Esophagus (tissue), 2 donors: ENCODE measurements around the gene SLFNL1. TPM values are rescaled to one million over a fixed set of nuclear protein-coding genes. Genes with fewer than 3 reads are reported as not detected.

Experiments used
- H3K27ac ChIP-seq, 2 donors: one replicate each; pipeline ENCODE4 v1.5.1; 2013; ENCODE audit warnings: low read depth in 2 of 2, mild to moderate bottlenecking in 2 of 2, inconsistent platforms in 1 of 2, low read length in 1 of 2, moderate library complexity in 1 of 2
- H3K27me3 ChIP-seq, 2 donors: one replicate each; pipeline ENCODE4 v1.6.1; 2013; ENCODE audit warnings: low read length in 2 of 2, control low read depth in 1 of 2, mild to moderate bottlenecking in 1 of 2; ENCODE audit not compliant: insufficient read depth in 2 of 2, control insufficient read depth in 1 of 2
- H3K36me3 ChIP-seq, 2 donors: one replicate each; pipeline ENCODE4 v1.6.1; 2013; ENCODE audit warnings: low read length in 1 of 2; ENCODE audit not compliant: control insufficient read depth in 2 of 2, insufficient read depth in 2 of 2
- H3K4me1 ChIP-seq, 2 donors: one replicate each; pipeline ENCODE4 v1.6.1; 2013; ENCODE audit warnings: low read length in 1 of 2; ENCODE audit not compliant: control insufficient read depth in 2 of 2, insufficient read depth in 2 of 2
- H3K4me3 ChIP-seq, 2 donors: one replicate each; pipeline ENCODE4 v1.5.1; 2013; ENCODE audit warnings: low read length in 2 of 2, mild to moderate bottlenecking in 2 of 2, low read depth in 1 of 2, moderate library complexity in 1 of 2
- H3K9me3 ChIP-seq, 2 donors: one replicate each; pipeline ENCODE4 v1.6.1; 2013; ENCODE audit warnings: mild to moderate bottlenecking in 2 of 2, low read depth in 1 of 2, low read length in 1 of 2, moderate library complexity in 1 of 2; ENCODE audit not compliant: control insufficient read depth in 2 of 2, insufficient read depth in 1 of 2
- WGBS, 2 donors: extraction: QIAGEN DNeasy Blood & Tissue Kit; methylation state at CpG; one replicate each; pipeline ENCODE4 v1.1.7; 2013; 5-methylcytosine and 5-hydroxymethylcytosine counted together
- polyA plus RNA-seq, 2 donors: library from polyadenylated mRNA; stranded (reverse); fragments of 200-250 nt; gene quantifications; one replicate each; pipeline ENCODE4 v1.2.3, GENCODE V29; 2013
- donor health status: healthy with polysubstance abuse.
- donor health status: Bipolar disorder and iron deficiency.

The SLFNL1 gene
- polyA plus RNA-seq, 2 donors: 0.08 to 0.16 TPM

GRCh38 chr1:40977716-40978115 lies 43.8 kb downstream of the SLFNL1 start:
- Histone ChIP-seq H3K36me3 (no peaks in the 10 kb centered on the region), H3K27ac (no peak overlapping the region), H3K27me3 (no peaks in the 10 kb centered on the region), H3K9me3 (no peaks in the 10 kb centered on the region), H3K4me3 (no peak overlapping the region), H3K4me1 (peaks cover 2 to 8% of the 10 kb centered on the region in 2 donors)
- 100% methylated on average over 1 of the region's 1 CpG for WGBS, 2 donors

GRCh38 chr1:40976952-40977690 lies 44.4 kb downstream of the SLFNL1 start:
- Histone ChIP-seq H3K36me3 (no peaks in the 10 kb centered on the region), H3K27ac (no peak overlapping the region), H3K4me1 (peaks cover 2 to 8% of the 10 kb centered on the region in 2 donors), H3K27me3 (no peaks in the 10 kb centered on the region), H3K9me3 (no peaks in the 10 kb centered on the region), H3K4me3 (no peak overlapping the region)
- 78 to 85% methylated on average over 5 of the region's 5 CpGs for WGBS, 2 donors

GRCh38 chr1:40974945-40975344 lies 46.6 kb downstream of the SLFNL1 start:
- no peak overlapping the region for H3K27ac ChIP-seq
- no peak overlapping the region for H3K4me3 ChIP-seq
- no peaks in the 10 kb centered on the region for H3K27me3 ChIP-seq
- no peaks in the 10 kb centered on the region for H3K36me3 ChIP-seq
- 82 to 85% methylated on average over 9 of the region's 9 CpGs for WGBS, 2 donors
- H3K9me3 ChIP-seq: no peaks in the 10 kb centered on the region
- H3K4me1 ChIP-seq: peaks cover 0 to 3% of the 10 kb centered on the region in 2 donors

- no peak overlapping the region for H3K27ac ChIP-seq
- 61 to 72% methylated on average over 2 of the region's 2 CpGs for WGBS, 2 donors
- H3K9me3 ChIP-seq: no peaks in the 10 kb centered on the region
- H3K36me3 ChIP-seq: no peaks in the 10 kb centered on the region
- no peak overlapping the region for H3K4me3 ChIP-seq
- no peaks in the 10 kb centered on the region for H3K4me1 ChIP-seq
- no peaks in the 10 kb centered on the region for H3K27me3 ChIP-seq
Measured at GRCh38 chr1:40973912-40974311, 47.6 kb downstream of the SLFNL1 start.

- 86 to 87% methylated on average over 1 of the region's 1 CpG for WGBS, 2 donors
- H3K27ac ChIP-seq: no peak overlapping the region
- no peak overlapping the region for H3K4me3 ChIP-seq
- no peaks in the 10 kb centered on the region for H3K9me3 ChIP-seq
- no peaks in the 10 kb centered on the region for H3K36me3 ChIP-seq
- H3K4me1 ChIP-seq: no peaks in the 10 kb centered on the region
- H3K27me3 ChIP-seq: no peaks in the 10 kb centered on the region
Measured at GRCh38 chr1:40971966-40972365, 49.6 kb downstream of the SLFNL1 start.

GRCh38 chr1:40969445-40969844 lies 52.1 kb downstream of the SLFNL1 start:
- Histone ChIP-seq H3K9me3 (no peaks in the 10 kb centered on the region), H3K4me3 (no peak overlapping the region)
- 89 to 91% methylated on average over 6 of the region's 6 CpGs for WGBS, 2 donors

GRCh38 chr1:40966417-40966816 lies 55.1 kb downstream of the SLFNL1 start:
- H3K27ac ChIP-seq: no peak overlapping the region

More at GRCh38 chr1:40969445-40969844, 52.1 kb downstream of the SLFNL1 start:
- Histone ChIP-seq H3K36me3 (no peaks in the 10 kb centered on the region), H3K27me3 (no peaks in the 10 kb centered on the region), H3K4me1 (no peaks in the 10 kb centered on the region), H3K27ac (no peak overlapping the region)

More at GRCh38 chr1:40966417-40966816, 55.1 kb downstream of the SLFNL1 start:
- H3K9me3 ChIP-seq: no peaks in the 10 kb centered on the region
- H3K27me3 ChIP-seq: no peaks in the 10 kb centered on the region
- no peaks in the 10 kb centered on the region for H3K36me3 ChIP-seq
- H3K4me3 ChIP-seq: no peak overlapping the region
- H3K4me1 ChIP-seq: no peaks in the 10 kb centered on the region
- 67 to 78% methylated on average over 4 of the region's 4 CpGs for WGBS, 2 donors

Other genes starting within 250 kb of the SLFNL1 start
- 1 to 10 TPM; 1.4 to 1.9 TPM for gene KCNQ4, start 237.9 kb downstream of the SLFNL1 start, polyA plus RNA-seq
- gene CITED4, start 159.4 kb downstream of the SLFNL1 start, polyA plus RNA-seq: 10 to 100 TPM; 11.7 to 21.8 TPM
- 10 to 100 TPM; 10.8 to 17.7 TPM for gene CTPS1, start 42.0 kb downstream of the SLFNL1 start, polyA plus RNA-seq
- 10 to 100 TPM; 11.1 to 12.8 TPM for gene SCMH1, start 220.6 kb upstream of the SLFNL1 start, polyA plus RNA-seq